ENCODE measurements around the gene C11orf97.

DNA sequence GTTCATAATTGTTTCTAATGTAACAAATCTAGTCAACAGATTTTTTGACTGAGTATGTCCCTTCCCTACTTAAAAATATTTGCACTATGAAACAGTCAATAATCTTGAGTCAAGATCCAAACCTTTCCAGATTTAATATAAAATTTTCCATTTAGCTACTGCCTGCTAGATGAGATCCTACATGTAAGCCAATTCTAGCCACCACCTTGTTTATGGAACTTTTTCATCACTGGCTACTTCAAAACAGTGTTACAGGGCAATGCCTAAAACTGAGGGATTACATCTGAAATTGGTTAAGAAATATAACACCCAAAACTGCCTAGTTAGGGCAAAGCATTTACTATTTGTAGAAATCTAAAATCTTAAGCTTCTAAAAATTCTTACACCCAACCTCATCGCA lies 20.9 kb downstream of the C11orf97 start:
- TF ChIP-seq, protein P1, sequence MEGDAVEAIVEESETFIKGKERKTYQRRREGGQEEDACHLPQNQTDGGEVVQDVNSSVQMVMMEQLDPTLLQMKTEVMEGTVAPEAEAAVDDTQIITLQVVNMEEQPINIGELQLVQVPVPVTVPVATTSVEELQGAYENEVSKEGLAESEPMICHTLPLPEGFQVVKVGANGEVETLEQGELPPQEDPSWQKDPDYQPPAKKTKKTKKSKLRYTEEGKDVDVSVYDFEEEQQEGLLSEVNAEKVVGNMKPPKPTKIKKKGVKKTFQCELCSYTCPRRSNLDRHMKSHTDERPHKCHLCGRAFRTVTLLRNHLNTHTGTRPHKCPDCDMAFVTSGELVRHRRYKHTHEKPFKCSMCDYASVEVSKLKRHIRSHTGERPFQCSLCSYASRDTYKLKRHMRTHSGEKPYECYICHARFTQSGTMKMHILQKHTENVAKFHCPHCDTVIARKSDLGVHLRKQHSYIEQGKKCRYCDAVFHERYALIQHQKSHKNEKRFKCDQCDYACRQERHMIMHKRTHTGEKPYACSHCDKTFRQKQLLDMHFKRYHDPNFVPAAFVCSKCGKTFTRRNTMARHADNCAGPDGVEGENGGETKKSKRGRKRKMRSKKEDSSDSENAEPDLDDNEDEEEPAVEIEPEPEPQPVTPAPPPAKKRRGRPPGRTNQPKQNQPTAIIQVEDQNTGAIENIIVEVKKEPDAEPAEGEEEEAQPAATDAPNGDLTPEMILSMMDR (IDR thresholded peaks at IDR 0.05), result no peak
- no peak for TF ChIP-seq EZH2phosphoT487 (IDR thresholded peaks at IDR 0.05)
- TF ChIP-seq EZH2 (IDR thresholded peaks at IDR 0.05), result no peak

All from neural progenitor cell (in vitro differentiated cells).